Anterior cingulate cortex (tissue), 58 donors: Measurements from ENCODE around the gene YWHAQ.
"Not testable (repeated sequence)": the region's sequence is repeated elsewhere in the genome, so short reads cannot be mapped to it uniquely, and the experiment has no call there.

Source experiments
- DNase-seq, 58 donors: peaks; one replicate each; lab custom pipeline; 2025; lab: John Stamatoyannopoulos, UW

Gene YWHAQ

DNA sequence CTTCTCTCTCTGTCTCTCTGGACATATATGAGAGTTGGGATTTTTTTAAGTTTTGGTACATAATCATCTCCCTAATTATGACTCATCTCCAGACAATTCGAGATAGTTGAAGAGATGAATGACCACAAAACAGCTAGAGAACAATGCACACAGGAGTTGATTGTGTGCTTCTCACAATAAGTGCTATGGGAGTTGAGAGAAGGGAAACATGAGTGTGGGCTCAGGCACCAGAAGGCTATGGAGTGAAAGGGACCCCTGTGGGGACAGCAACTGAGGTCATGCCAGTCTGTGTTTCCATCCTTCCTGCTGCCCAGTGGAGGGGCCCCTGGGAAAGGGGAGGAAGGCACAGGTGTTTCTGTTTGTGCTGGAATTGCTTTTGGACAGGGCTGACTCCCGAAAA is 6.5 kb upstream of the YWHAQ start:
- DNase-seq = peak in 31 of 58 donors; percentile 23 to 88 (median 46)

DNA sequence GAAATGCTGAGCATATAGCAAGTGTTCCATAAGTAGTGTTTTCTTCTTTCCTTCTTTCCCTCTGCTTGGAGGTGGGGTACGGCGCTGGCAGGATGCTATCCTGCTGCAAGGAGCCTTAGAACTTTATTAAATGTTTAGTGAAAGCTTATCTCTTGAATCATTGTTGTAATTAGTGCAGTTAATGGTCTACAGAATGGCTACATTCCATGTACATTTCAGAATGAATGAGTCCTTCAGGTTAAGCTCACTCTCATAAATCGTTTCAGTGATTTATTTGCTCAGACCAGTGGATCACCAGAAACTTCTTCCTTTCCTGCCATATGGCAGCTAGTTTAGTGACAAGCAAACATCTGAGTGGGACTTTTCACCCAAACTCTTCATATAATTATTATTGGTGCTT is 3.3 kb upstream of the YWHAQ start:
- DNase-seq = no peak

DNA sequence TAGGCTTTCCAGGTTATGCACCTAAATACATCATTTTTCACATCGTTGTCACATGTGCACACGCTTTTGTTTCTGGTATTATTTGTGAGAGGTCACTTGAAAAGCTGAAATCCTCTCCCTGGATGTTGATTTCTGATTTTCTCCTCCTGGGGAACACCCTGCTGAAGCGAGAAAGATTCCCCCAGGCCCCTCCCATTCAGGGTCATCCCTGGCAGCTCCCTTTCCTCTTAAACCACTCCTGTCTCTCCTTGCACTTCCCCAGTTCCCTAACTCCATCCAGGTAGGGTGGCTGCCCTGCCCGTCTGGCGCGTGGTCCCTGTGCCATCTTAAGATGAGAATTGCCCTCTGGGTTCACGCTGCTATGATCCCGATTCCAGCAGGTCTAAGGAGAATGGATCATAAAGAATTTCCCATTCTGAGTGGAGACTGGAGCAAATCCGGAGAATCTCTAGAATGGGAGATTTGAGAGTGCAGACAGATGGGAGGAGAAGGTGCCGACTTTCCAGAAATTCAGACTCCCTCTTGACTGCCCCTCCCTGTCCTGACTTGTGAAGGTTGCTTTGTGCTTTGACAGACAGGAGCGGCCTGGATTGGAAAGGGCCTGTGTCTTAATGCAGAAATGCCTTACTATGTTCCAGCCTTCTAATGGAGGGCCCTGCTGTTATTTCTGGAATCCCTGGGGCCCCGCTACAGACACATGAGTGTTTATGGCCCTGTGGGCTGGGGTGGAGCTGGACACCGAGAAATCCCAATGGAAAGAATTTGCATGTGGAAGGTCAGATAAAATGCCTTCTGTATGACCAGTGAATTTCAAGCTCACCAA is 1.3 kb upstream of the YWHAQ start:
- no peak for DNase-seq

DNA sequence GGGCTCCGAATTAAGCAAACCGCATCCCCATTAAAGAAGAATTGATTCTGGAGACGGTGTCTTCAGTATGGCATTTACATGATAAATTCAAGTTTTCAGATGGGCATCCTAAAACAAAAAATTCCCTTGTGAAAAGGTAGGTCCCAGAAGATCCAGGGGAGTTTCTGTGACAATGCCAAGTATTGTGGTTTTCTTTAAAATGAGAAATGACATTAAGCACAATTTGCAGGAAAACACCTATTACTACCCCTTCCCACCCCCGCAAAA is 689 bp upstream of the YWHAQ start:
- DNase-seq = no peak

DNA sequence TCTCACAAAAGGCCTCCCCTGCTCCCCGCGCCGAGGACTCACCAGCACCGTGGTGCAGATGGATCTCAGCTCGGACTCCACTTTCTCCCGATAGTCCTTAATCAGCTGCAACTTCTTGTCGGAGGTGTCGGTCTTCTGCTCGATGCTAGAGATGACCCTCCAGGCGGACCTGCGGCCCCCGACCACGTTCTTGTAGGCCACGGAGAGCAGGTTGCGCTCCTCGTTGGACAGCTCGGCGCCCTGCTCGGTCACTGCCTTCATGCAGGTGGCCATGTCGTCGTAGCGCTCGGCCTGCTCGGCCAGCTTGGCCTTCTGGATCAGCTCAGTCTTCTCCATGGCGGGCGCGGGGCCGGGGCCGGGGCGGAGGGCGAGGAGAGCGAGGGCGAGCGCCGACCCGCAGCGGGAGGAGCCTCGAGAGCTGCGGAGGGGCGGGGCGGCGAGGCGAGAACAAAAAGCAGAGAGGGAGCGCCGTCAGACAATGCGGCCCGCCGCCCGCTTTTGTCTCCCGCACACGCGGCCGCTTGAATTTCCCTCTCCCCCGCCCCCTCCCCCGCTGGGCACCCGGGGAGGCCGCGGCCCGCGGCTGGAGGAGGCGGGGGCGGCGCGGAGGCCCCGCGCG is 571 bp downstream of the YWHAQ start:
- DNase-seq = peak in 44 of 58 donors; percentile 29 to 84 (median 66)

DNA sequence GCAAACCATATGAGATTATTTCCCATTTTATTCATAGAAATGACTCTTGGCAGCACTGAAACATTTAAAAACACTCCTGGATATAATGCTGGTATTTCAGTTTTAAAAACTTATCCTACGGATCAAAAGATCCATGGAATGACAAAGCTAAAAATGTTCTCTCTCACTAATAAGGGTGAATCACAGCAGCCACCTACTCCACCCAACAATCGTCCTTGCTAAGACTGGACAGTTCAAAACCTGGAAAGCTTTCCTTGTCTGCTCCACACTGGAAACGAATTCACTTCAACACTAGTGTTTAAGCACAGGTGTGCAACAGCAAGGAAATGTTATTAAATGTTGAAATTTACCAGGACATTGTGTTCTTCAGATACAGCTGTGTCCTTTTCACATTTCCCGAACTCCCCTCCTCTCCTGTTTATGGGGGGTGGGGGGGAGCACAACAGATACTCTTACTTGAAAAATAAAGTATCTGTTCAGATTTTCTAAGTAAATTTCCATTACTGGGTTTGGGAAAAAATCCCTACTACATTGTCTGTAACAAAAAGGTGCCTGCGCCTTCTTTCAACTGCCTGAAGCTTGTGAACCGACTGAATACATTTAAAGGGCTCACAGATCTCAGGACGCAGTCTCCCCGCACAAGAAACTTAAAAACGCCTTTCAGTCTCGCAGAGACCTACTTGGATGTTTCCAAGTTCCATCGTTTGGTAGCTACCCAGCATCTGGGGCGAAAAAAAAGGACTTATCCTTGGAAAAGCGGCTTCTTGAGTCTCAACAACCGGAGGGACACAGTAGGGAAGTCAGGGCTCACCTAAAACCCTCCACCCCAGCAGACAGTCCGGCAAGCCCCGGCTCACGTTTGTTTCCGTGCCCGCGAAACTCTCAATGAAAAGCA is 1.3 kb downstream of the YWHAQ start:
- DNase-seq = no peak

DNA sequence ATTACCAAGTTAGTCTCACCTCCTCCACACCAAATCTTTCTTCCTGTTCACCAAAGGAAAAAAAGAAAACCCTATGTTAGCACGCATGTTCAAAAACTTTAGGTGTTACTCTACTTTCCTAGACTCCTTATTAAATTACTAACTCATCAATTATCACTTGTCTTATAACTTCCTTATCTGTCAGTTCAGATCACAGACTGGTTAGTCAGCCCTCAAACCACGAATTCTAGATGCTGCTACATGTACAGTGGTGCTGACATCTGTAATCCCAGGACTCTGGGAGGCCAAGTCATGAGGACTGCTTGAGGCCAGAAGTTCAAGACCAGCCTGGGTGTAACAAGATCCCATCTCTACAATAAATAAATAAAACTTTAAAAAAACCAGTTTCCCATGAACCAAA is 3.5 kb downstream of the YWHAQ start:
- DNase-seq = no peak

DNA sequence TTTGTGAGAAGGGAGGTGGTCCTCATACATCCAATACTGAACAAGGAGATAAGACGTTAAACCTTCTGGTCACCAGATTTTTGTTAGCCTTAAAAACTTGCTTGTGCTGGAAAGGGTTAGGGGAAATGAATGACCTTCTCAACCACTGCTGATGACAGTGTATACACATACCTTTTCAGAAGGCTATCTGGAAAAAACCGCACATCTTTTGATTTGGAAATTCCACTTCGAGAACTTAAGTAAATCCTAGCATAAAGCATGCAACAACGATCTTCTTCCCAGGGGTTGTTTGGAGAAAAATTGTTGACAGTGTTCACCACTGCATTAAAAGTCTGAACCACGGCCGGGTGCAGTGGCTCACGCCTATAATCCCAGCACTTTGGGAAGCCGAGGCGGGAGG is 7.6 kb downstream of the YWHAQ start:
- DNase-seq = no peak

DNA sequence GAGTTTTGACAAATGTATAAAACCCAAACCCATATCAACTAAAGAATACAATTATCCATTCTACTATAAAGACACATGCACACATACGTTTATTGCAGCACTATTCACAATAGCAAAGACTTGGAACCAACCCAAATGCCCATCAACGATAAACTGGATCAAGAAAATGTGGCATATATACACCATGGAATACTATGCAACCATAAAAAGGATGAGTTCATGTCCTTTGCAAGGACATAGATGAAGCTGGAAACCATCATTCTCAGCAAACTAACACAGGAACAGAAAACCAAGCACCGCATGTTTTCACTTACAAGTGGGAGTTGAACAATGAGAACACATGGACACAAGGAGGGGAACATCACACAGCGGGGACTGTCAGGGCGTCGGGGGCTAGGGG is 9.1 kb downstream of the YWHAQ start:
- DNase-seq = not testable (repeated sequence)

DNA sequence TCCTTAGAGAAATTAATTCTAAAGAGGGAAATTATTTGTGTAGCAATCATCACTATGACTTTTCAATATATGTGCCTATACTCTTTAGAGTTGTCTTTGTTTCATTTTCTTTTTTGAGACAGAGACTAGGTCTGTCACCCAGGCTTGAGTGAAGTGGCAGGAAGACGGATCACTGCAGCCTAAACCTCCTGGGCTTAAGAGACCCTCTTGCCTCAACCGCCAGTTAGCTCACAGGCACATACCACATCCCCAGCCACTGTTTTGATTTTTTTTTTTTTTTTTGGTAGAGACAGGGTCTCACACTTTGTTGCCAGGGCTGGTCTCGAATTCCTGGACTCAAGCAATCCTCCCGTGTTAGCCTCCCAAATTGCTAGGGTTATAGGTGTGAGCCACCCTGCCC is 12.4 kb downstream of the YWHAQ start:
- DNase-seq = no peak

DNA sequence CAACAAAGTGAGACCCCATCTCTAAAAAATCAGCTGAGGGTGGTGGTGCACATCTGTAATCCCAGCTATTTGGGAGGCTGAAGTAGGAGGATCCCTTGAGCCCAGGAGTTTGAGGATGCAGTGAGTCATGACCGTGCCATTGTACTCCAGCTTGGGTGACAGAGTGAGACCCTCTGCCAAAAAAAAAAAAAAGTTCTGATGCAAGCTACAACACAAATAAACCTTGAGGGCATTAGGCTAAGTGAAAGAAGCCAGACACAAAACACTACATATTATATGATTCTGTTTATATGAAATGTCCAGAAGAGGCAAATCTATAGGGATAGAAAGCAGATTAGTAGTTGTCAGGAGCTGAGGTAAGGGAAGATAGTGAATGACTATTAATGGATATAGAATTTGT is 13.0 kb downstream of the YWHAQ start:
- no peak for DNase-seq

DNA sequence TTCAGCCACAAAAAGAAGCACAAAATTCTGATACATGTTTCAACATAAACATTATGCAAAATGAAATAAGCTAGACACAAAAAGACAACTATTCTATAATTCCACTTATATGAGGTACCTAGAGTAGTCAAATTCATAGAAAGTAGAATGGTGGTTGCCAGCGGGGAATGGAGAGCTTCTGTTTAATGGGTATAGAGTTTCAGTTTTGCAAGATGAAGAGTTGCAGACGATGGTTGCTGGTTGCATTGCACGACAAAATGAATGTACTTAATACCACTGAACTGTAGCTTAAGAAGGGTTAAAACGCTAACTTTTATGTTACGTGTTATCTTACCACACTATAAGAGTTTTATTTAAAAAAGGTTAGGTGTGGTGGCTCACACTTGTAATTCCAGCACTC is 13.5 kb downstream of the YWHAQ start:
- no peak for DNase-seq

DNA sequence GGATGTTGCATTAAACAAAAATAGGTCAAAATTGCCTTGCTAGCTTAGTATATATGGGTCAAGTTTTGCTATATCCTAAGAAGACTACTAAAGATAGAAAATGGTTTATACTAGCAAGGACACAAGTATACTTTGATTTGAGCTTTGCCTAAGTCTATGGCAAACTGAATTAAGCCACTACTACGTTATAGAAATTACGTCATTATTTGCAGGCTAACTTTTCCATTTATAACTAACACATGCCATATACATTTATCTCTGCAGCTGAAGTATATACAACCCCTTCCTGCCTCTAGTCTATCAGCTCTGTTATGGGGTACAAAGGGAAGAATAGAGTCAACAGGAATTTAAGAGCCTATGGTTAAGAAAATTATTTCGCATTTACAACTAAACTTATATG is 16.2 kb downstream of the YWHAQ start:
- no peak for DNase-seq

DNA sequence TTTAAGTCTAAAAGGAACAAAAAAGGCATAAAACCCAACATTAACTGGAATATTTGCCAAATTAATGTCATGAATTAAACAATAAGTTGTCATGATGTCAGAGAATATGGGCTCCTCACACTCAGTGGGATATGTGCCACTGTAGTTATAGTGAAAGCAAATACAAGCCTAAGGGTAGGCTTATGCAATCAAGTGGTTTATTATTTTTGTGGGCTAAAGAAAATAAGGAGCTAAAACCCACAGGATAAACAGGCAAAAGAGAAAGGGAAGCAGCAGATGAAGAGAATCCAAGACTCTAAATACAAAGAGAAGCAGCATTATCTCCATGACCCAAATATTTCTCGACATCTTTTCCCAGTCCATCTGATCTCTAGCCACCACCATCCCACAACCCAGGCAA is 17.5 kb downstream of the YWHAQ start:
- no peak for DNase-seq

DNA sequence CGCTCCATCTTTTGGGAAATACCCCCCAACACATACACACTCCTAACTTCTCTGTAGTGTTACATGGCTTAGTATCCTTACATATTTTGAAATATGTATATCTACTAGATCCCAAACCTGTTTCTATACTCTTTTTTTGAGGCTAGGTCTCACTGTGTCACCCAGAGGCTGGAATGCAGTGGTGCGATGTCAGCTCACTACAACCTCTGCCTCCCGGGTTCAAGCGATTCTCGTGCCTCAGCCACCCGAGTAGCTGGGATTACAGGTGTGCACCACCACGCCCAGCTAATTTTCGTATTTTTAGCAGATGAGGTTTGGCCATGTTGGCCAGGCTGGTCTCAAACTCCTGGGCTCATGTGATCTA is 19.3 kb downstream of the YWHAQ start:
- DNase-seq = not testable (repeated sequence)

DNA sequence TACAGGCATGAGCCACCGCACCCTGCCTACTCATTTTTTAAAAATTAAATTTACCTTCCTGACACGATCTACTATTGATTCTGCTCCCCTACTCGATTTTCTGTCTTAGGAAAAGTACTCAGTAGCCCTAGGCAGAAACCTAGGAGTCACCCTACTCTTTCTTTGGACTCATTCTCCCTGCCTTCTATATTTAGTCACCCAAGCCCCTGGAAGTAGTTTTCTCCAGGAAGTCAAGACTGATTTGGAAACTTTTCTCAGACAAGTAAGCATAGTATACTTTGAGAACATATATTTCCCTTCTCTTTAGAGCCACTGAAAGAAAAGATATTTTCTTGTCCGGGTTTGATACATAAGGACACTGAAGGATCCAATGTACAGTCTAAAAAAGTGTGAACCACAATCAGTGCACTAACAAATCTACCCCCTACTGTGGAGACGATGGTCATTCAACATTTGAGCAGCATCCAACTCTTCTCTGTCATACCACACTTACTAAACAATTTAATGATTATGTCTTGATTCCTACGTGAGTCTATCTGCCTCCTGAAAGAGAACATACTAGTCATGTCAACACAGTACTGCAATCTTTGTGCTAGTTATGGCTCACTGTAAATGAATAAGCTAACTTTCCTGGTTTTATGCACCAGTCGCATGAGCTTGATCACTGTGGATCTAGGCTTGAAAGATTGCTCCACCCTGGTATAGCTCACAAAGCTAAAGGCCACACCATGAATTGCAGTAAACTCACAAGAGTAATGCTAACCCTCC is 19.8 kb downstream of the YWHAQ start:
- DNase-seq = no peak

DNA sequence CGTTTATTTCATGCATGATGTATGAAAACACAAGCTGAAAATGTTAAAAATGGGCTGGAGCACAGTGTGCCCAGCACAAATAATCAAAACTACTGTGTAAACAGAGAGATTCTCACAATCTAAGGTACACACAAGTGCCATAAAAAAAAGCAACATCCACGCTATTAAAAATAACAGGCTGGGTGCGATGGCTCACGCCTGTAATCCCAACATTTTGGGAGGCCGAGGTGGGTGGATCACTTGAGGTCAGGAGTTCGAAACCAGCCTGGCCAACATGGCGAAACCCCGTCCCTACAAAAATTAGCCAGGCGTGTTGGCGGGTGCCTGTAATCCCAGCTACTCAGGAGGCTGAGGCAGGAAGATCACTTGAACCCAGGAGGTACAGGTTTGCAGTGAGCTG is 22.3 kb downstream of the YWHAQ start:
- DNase-seq = not testable (repeated sequence)

DNA sequence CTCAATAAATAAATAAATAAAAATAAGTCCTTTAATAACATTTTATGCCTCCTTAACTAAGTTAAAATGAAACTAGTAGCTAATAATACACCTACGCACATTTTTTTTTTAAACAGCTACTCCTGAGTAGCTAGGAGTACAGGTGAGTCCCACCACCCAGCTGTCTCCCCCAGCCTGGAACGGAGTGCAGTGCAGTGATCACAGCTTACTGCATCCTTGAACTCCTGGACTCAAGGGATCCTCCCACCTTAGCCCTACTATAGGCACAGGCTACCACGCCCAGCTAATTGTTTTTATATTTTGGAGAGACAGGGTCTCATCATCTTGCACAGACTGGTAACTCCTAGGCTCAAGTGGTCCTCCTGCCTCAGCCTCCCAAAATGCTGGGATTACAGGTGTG is 28.4 kb downstream of the YWHAQ start:
- DNase-seq = no peak

DNA sequence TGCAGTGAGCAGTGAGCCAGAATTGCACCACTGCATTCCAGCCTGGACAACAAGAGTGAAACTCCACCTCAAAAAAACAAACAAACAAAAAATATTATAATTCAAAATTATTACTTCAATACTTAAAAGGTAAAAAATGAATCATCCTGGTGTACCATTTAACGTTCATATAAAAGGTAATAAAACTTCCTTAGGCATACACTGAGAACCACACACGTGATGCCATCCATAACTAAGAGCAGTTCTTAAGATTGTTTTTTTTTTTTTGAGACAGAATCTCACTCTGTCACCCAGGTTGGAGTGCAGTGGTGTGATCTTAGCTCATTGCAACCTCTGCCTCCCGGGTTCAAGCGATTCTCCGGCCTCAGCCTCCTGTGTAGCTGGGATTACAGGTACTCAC is 29.4 kb downstream of the YWHAQ start:
- DNase-seq = no peak

DNA sequence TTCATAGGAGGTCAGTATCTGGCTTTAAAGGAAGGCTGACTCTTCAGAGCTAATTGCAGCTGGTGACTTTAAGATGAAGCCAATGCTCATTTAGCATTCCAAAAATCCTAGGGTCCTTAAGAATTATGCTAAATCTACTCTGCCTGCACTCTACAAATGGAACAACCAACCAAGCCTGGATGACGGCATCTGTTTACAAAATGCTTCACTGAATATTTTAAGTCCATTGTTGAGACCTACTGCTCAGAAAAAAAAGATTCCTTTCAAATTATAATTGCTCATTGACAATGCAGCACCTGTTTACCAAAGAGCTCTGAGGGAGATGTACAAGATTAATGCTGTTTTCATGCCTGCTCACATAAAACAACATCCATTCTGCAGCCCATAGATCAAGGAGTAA is 31.4 kb downstream of the YWHAQ start:
- no peak for DNase-seq
